HepG2 (cell line): ENCODE results near the gene BORCS5. TPM values are rescaled to one million over a fixed set of nuclear protein-coding genes. Genes with fewer than 3 reads are reported as not detected.

Experiments
- ADNP ChIP-seq: sonication (generic); formaldehyde crosslinking; IDR thresholded peaks from 2 replicates; pipeline ENCODE4 v1.4.0; 2020; ENCODE audit warnings: missing genetic modification reagents
- ARNT2 ChIP-seq: sonication (generic); formaldehyde crosslinking; IDR thresholded peaks from 2 replicates; pipeline ENCODE4 v1.8.0; 2022; ENCODE audit warnings: mild to moderate bottlenecking, low read depth, missing genetic modification reagents, moderate library complexity
- HOXA3 ChIP-seq: sonication (generic); formaldehyde crosslinking; IDR thresholded peaks from 2 replicates; pipeline ENCODE4 v1.5.0; 2020; ENCODE audit warnings: missing genetic modification reagents
- HOXA9 ChIP-seq: sonication (generic); formaldehyde crosslinking; IDR thresholded peaks from 2 replicates; pipeline ENCODE4 v1.8.1; 2022; ENCODE audit warnings: missing genetic modification reagents, mild to moderate bottlenecking, moderate library complexity, borderline replicate concordance
- KDM4B ChIP-seq: sonication (generic); formaldehyde crosslinking; IDR thresholded peaks from 2 replicates; pipeline ENCODE4 v1.4.0; 2020; ENCODE audit warnings: missing genetic modification reagents
- MZF1 ChIP-seq: sonication (generic); formaldehyde crosslinking; IDR thresholded peaks from 2 replicates; pipeline ENCODE4 v1.8.1; 2023; ENCODE audit warnings: mild to moderate bottlenecking, missing genetic modification reagents, borderline replicate concordance
- RFXANK ChIP-seq: IDR thresholded peaks from 2 replicates; pipeline ENCODE4 v1.6.1; 2016
- SAP130 ChIP-seq: IDR thresholded peaks from 2 replicates; pipeline ENCODE4 v1.6.1; 2016; ENCODE audit warnings: low read depth
- SP5 ChIP-seq: IDR thresholded peaks from 2 replicates; pipeline ENCODE4 v1.6.1; 2016; ENCODE audit warnings: low read depth, borderline replicate concordance
- polyA plus RNA-seq, 8 experiments: library from polyadenylated mRNA; depleted of rRNA in 3 of 8; stranded (reverse) in 7 of 8; unstranded in 1 of 8; fragments of >200 nt; fragmentation: Illumina TruSeq in 4 of 8; extraction: Trizol in 4 of 8; gene quantifications; 2 replicates each; pipeline versions ENCODE4 v1.2.1 to v1.2.3, GENCODE V29; 2011 to 2016; ENCODE audit warnings: low read depth in 4 of 8, missing spikeins in 1 of 8, mixed read lengths in 1 of 8; ENCODE audit not compliant: insufficient read depth in 1 of 8
- total RNA-seq, 5 experiments: library from RNA; depleted of rRNA; stranded (reverse); fragments of >200 nt; fragmentation: Illumina TruSeq; extraction: Trizol; gene quantifications; 2 replicates each; pipeline ENCODE4 v1.2.3, GENCODE V29; 2016; ENCODE audit warnings: low read depth in 1 of 5
- TF ChIP-seq, protein P1 (sequence below): IDR thresholded peaks from 2 replicates; pipeline ENCODE4 v1.6.1; 2016; ENCODE audit warnings: low read depth, missing genetic modification reagents, missing compliant biosample characterization
- TF ChIP-seq, protein P2 (sequence below): IDR thresholded peaks from 2 replicates; pipeline ENCODE4 v1.6.1; 2016; ENCODE audit warnings: mild to moderate bottlenecking
- TF ChIP-seq, protein P3 (sequence below): sonication (generic); formaldehyde crosslinking; IDR thresholded peaks from 2 replicates; pipeline ENCODE4 v1.8.0; 2022; ENCODE audit warnings: mild to moderate bottlenecking, missing genetic modification reagents
- TF ChIP-seq, protein P4 (sequence below): sonication (generic); formaldehyde crosslinking; IDR thresholded peaks from 2 replicates; pipeline ENCODE4 v1.4.0; 2020; ENCODE audit warnings: missing genetic modification reagents
- TF ChIP-seq, protein P5 (sequence below): IDR thresholded peaks from 2 replicates; pipeline ENCODE4 v1.6.1; 2016; ENCODE audit warnings: low read depth, control low read depth
- TF ChIP-seq, protein P6 (sequence below): sonication (generic); formaldehyde crosslinking; IDR thresholded peaks from 2 replicates; pipeline ENCODE4 v1.5.0; 2020; ENCODE audit warnings: mild to moderate bottlenecking, missing genetic modification reagents

BORCS5 gene
- total and polyA plus RNA-seq, 2 of the 13 experiments (the other 11 are each of a cell fraction or from before 2014, with no cell fraction given), result 3.9 to 4.7 TPM

DNA sequence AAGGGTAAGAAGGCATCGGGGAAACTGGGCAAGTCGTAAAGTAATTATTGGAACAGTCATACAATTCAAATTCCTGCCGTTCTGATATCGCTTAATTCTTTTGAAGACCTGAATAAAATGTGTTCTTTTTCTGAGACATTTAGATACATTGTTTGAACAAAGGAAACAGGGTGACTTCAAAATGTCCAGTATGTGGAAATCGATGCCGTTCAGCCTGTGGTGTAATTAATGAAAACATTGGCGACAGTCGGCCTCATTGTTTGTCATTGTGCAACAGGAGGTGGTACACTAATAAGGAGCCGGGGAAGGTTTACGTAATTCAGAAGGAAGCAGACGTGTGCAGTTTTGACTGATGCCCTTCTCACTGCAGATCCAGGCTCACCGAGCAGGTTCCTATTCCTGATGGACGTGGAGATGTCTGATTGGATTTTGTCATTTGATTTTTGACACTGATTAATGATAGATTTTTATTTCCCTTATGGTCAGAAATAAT, 92.7 kb downstream of the BORCS5 start (continued):
- TF ChIP-seq, protein P1, sequence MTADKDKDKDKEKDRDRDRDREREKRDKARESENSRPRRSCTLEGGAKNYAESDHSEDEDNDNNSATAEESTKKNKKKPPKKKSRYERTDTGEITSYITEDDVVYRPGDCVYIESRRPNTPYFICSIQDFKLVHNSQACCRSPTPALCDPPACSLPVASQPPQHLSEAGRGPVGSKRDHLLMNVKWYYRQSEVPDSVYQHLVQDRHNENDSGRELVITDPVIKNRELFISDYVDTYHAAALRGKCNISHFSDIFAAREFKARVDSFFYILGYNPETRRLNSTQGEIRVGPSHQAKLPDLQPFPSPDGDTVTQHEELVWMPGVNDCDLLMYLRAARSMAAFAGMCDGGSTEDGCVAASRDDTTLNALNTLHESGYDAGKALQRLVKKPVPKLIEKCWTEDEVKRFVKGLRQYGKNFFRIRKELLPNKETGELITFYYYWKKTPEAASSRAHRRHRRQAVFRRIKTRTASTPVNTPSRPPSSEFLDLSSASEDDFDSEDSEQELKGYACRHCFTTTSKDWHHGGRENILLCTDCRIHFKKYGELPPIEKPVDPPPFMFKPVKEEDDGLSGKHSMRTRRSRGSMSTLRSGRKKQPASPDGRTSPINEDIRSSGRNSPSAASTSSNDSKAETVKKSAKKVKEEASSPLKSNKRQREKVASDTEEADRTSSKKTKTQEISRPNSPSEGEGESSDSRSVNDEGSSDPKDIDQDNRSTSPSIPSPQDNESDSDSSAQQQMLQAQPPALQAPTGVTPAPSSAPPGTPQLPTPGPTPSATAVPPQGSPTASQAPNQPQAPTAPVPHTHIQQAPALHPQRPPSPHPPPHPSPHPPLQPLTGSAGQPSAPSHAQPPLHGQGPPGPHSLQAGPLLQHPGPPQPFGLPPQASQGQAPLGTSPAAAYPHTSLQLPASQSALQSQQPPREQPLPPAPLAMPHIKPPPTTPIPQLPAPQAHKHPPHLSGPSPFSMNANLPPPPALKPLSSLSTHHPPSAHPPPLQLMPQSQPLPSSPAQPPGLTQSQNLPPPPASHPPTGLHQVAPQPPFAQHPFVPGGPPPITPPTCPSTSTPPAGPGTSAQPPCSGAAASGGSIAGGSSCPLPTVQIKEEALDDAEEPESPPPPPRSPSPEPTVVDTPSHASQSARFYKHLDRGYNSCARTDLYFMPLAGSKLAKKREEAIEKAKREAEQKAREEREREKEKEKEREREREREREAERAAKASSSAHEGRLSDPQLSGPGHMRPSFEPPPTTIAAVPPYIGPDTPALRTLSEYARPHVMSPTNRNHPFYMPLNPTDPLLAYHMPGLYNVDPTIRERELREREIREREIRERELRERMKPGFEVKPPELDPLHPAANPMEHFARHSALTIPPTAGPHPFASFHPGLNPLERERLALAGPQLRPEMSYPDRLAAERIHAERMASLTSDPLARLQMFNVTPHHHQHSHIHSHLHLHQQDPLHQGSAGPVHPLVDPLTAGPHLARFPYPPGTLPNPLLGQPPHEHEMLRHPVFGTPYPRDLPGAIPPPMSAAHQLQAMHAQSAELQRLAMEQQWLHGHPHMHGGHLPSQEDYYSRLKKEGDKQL (CRISPR knock-in tag), result peak; percentile 74; the same call in 1 of the 2 replicates
- TF ChIP-seq RFXANK (CRISPR knock-in tag), result no peak
- no peak for TF ChIP-seq ADNP
- TF ChIP-seq SP5 (CRISPR knock-in tag), result peak; percentile 90; the same call in 1 of the 2 replicates
- TF ChIP-seq, protein P2, sequence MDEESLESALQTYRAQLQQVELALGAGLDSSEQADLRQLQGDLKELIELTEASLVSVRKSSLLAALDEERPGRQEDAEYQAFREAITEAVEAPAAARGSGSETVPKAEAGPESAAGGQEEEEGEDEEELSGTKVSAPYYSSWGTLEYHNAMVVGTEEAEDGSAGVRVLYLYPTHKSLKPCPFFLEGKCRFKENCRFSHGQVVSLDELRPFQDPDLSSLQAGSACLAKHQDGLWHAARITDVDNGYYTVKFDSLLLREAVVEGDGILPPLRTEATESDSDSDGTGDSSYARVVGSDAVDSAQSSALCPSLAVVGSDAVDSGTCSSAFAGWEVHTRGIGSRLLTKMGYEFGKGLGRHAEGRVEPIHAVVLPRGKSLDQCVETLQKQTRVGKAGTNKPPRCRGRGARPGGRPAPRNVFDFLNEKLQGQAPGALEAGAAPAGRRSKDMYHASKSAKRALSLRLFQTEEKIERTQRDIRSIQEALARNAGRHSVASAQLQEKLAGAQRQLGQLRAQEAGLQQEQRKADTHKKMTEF (CRISPR knock-in tag), result peak; percentile 94
- no peak for TF ChIP-seq HOXA9 (CRISPR knock-in tag)
- TF ChIP-seq, protein P3, sequence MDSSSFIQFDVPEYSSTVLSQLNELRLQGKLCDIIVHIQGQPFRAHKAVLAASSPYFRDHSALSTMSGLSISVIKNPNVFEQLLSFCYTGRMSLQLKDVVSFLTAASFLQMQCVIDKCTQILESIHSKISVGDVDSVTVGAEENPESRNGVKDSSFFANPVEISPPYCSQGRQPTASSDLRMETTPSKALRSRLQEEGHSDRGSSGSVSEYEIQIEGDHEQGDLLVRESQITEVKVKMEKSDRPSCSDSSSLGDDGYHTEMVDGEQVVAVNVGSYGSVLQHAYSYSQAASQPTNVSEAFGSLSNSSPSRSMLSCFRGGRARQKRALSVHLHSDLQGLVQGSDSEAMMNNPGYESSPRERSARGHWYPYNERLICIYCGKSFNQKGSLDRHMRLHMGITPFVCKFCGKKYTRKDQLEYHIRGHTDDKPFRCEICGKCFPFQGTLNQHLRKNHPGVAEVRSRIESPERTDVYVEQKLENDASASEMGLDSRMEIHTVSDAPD, result peak; percentile 86; the same call in 1 of the 2 replicates
- peak; percentile 92 for TF ChIP-seq HOXA3
- TF ChIP-seq SAP130, result peak; percentile 84
- TF ChIP-seq, protein P4, sequence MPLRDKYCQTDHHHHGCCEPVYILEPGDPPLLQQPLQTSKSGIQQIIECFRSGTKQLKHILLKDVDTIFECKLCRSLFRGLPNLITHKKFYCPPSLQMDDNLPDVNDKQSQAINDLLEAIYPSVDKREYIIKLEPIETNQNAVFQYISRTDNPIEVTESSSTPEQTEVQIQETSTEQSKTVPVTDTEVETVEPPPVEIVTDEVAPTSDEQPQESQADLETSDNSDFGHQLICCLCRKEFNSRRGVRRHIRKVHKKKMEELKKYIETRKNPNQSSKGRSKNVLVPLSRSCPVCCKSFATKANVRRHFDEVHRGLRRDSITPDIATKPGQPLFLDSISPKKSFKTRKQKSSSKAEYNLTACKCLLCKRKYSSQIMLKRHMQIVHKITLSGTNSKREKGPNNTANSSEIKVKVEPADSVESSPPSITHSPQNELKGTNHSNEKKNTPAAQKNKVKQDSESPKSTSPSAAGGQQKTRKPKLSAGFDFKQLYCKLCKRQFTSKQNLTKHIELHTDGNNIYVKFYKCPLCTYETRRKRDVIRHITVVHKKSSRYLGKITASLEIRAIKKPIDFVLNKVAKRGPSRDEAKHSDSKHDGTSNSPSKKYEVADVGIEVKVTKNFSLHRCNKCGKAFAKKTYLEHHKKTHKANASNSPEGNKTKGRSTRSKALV (CRISPR knock-in tag), result 0 out of 2 replicates have a peak, but pooled peaks have one; percentile 31
- 0 out of 2 replicates have a peak, but pooled peaks have one; percentile 39 for TF ChIP-seq ARNT2 (CRISPR knock-in tag)
- TF ChIP-seq, protein P5, sequence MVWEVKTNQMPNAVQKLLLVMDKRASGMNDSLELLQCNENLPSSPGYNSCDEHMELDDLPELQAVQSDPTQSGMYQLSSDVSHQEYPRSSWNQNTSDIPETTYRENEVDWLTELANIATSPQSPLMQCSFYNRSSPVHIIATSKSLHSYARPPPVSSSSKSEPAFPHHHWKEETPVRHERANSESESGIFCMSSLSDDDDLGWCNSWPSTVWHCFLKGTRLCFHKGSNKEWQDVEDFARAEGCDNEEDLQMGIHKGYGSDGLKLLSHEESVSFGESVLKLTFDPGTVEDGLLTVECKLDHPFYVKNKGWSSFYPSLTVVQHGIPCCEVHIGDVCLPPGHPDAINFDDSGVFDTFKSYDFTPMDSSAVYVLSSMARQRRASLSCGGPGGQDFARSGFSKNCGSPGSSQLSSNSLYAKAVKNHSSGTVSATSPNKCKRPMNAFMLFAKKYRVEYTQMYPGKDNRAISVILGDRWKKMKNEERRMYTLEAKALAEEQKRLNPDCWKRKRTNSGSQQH (CRISPR knock-in tag), result no peak
- TF ChIP-seq, protein P6, sequence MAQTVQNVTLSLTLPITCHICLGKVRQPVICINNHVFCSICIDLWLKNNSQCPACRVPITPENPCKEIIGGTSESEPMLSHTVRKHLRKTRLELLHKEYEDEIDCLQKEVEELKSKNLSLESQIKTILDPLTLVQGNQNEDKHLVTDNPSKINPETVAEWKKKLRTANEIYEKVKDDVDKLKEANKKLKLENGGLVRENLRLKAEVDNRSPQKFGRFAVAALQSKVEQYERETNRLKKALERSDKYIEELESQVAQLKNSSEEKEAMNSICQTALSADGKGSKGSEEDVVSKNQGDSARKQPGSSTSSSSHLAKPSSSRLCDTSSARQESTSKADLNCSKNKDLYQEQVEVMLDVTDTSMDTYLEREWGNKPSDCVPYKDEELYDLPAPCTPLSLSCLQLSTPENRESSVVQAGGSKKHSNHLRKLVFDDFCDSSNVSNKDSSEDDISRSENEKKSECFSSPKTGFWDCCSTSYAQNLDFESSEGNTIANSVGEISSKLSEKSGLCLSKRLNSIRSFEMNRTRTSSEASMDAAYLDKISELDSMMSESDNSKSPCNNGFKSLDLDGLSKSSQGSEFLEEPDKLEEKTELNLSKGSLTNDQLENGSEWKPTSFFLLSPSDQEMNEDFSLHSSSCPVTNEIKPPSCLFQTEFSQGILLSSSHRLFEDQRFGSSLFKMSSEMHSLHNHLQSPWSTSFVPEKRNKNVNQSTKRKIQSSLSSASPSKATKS (CRISPR knock-in tag), result peak; percentile 54; the same call in 1 of the 2 replicates
- peak; percentile 88 for TF ChIP-seq KDM4B
- no peak for TF ChIP-seq MZF1 (CRISPR knock-in tag)
